PFSK-1 (cell line): ENCODE measurements around the gene RAB3GAP2.

Source experiments
- POLR2AphosphoS5 ChIP-seq: IDR thresholded peaks from 2 replicates; pipeline ENCODE4 v1.6.1; 2012; ENCODE audit warnings: low read depth, mild to moderate bottlenecking, control low read depth, low read length, moderate library complexity
- REST ChIP-seq, 2 experiments: IDR thresholded peaks; 2 replicates each; pipeline versions ENCODE4 v1.6.1 to v1.8.0; 2011 to 2012; ENCODE audit warnings: low read depth in 2 of 2, low read length in 2 of 2, control low read depth in 1 of 2, inconsistent platforms in 1 of 2, mild to moderate bottlenecking in 1 of 2, moderate library complexity in 1 of 2; ENCODE audit not compliant: insufficient read depth in 1 of 2
- SIN3A ChIP-seq: IDR thresholded peaks from 2 replicates; pipeline ENCODE4 v1.6.1; 2012; ENCODE audit warnings: mild to moderate bottlenecking, low read length, moderate library complexity, borderline replicate concordance; ENCODE audit not compliant: insufficient read depth
- TAF1 ChIP-seq: IDR thresholded peaks from 2 replicates; pipeline ENCODE4 v1.6.1; 2012; ENCODE audit warnings: low read length, control low read depth, borderline replicate concordance; ENCODE audit not compliant: insufficient read depth

- TF ChIP-seq SIN3A: no peak
- TF ChIP-seq REST (IDR thresholded peaks at IDR 0.05; ENCODE audit: insufficient read depth in 1 of 2, low read depth in 2 of 2, low read length in 2 of 2): no peak
- no peak for TF ChIP-seq POLR2AphosphoS5
- no peak for TF ChIP-seq TAF1
Observed at GRCh38 chr1:220151454-220151853, 120.8 kb downstream of the RAB3GAP2 start.
